Activated CD8-positive, alpha-beta memory T cell treated with anti-CD3 and anti-CD28 coated beads for 1 hour (primary cell): Measurements from ENCODE around the gene FRY.

Experiments
- DNase-seq, 2 donors: peaks; one replicate each; pipeline ENCODE4 v3.0.0-alpha.2; 2020; ENCODE audit warnings: low read depth in 1 of 2; ENCODE audit errors: extremely low read depth in 1 of 2

FRY gene

GRCh38 chr13:32330441-32330840 is 298.9 kb downstream of the FRY start:
- DNase-seq, result no peak

GRCh38 chr13:32334671-32335070 is 303.1 kb downstream of the FRY start:
- no peak for DNase-seq

GRCh38 chr13:32340914-32341313 is 309.3 kb downstream of the FRY start:
- DNase-seq, result no peak

- no peak for DNase-seq
These were observed 316.1 kb downstream of the FRY start for GRCh38 chr13:32347651-32348050.
